ENCODE measurements around the gene PIK3CD.

GRCh38 chr1:9735800-9736199, 84.3 kb downstream of the PIK3CD start:
- TF ChIP-seq TAF1 (IDR thresholded peaks at IDR 0.05; ENCODE audit: borderline replicate concordance, low read depth, low read length) (no peak), POLR2A (IDR thresholded peaks at IDR 0.05; ENCODE audit: low read depth, low read length) (no peak)

All from GM12892 (cell line).